ENCODE results near the gene EID2.
A peak's percentile ranks its signal among the peaks of the same experiment; 100 is the strongest.

EID2 gene

GRCh38 chr19:39543477-39543857 is 3.5 kb upstream of the EID2 start:
- in situ Hi-C loops (cut with HindIII; ENCODE audit: low pct_ligation_motif_present, low pct_unique_long_range_greater_than_20kb, low sequenced_read_pairs), result no loop called here
- DNase-seq, result no peak

- DNase-seq, result no peak
- in situ Hi-C loops (cut with HindIII; ENCODE audit: low pct_ligation_motif_present, low pct_unique_long_range_greater_than_20kb, low sequenced_read_pairs), result no loop called here
Measured at GRCh38 chr19:39542206-39542605, 2.2 kb upstream of the EID2 start.

GRCh38 chr19:39540333-39540673 is 342 bp upstream of the EID2 start:
- no peak for DNase-seq
- in situ Hi-C loops (cut with HindIII; ENCODE audit: low pct_ligation_motif_present, low pct_unique_long_range_greater_than_20kb, low sequenced_read_pairs), result no loop called here

GRCh38 chr19:39539165-39539517 is 820 bp downstream of the EID2 start:
- in situ Hi-C loops (cut with HindIII; ENCODE audit: low pct_ligation_motif_present, low pct_unique_long_range_greater_than_20kb, low sequenced_read_pairs), result no loop called here
- DNase-seq, result peak; percentile 80

- in situ Hi-C loops (cut with HindIII; ENCODE audit: low pct_ligation_motif_present, low pct_unique_long_range_greater_than_20kb, low sequenced_read_pairs), result no loop called here
- DNase-seq, result no peak
Measured at GRCh38 chr19:39533791-39534190, 6.2 kb downstream of the EID2 start.

- no peak for DNase-seq
- in situ Hi-C loops (cut with HindIII; ENCODE audit: low pct_ligation_motif_present, low pct_unique_long_range_greater_than_20kb, low sequenced_read_pairs), result no loop called here
Measured at GRCh38 chr19:39533003-39533512, 6.9 kb downstream of the EID2 start.

- in situ Hi-C loops (cut with HindIII; ENCODE audit: low pct_ligation_motif_present, low pct_unique_long_range_greater_than_20kb, low sequenced_read_pairs), result no loop called here
- peak; percentile 92 for DNase-seq
Measured at GRCh38 chr19:39532233-39533002, 7.5 kb downstream of the EID2 start, which contains the start of gene EID2B. TSS of gene EID2B (minus strand) at chr19:39532852. CDS start at chr19:39532802, 50 bp downstream.

GRCh38 chr19:39531834-39532232 is 8.1 kb downstream of the EID2 start:
- DNase-seq, result no peak
- in situ Hi-C loops (cut with HindIII; ENCODE audit: low pct_ligation_motif_present, low pct_unique_long_range_greater_than_20kb, low sequenced_read_pairs), result no loop called here

- no peak for DNase-seq
- in situ Hi-C loops (cut with HindIII; ENCODE audit: low pct_ligation_motif_present, low pct_unique_long_range_greater_than_20kb, low sequenced_read_pairs), result no loop called here
Measured at GRCh38 chr19:39525205-39525604, 14.8 kb downstream of the EID2 start.

GRCh38 chr19:39524495-39524894 is 15.5 kb downstream of the EID2 start:
- DNase-seq, result no peak
- in situ Hi-C loops (cut with HindIII; ENCODE audit: low pct_ligation_motif_present, low pct_unique_long_range_greater_than_20kb, low sequenced_read_pairs), result no loop called here

- DNase-seq, result no peak
- in situ Hi-C loops (cut with HindIII; ENCODE audit: low pct_ligation_motif_present, low pct_unique_long_range_greater_than_20kb, low sequenced_read_pairs), result no loop called here
Measured at GRCh38 chr19:39520541-39521484, 19.1 kb downstream of the EID2 start.

GRCh38 chr19:39518975-39519374 is 21.0 kb downstream of the EID2 start:
- DNase-seq, result no peak
- in situ Hi-C loops (cut with HindIII; ENCODE audit: low pct_ligation_motif_present, low pct_unique_long_range_greater_than_20kb, low sequenced_read_pairs), result no loop called here

- DNase-seq, result no peak
- in situ Hi-C loops (cut with HindIII; ENCODE audit: low pct_ligation_motif_present, low pct_unique_long_range_greater_than_20kb, low sequenced_read_pairs), result no loop called here
Measured at GRCh38 chr19:39518458-39518857, 21.5 kb downstream of the EID2 start.

GRCh38 chr19:39517432-39517831 is 22.5 kb downstream of the EID2 start:
- DNase-seq, result no peak
- in situ Hi-C loops (cut with HindIII; ENCODE audit: low pct_ligation_motif_present, low pct_unique_long_range_greater_than_20kb, low sequenced_read_pairs), result no loop called here

GRCh38 chr19:39516270-39516669 is 23.7 kb downstream of the EID2 start:
- in situ Hi-C loops (cut with HindIII; ENCODE audit: low pct_ligation_motif_present, low pct_unique_long_range_greater_than_20kb, low sequenced_read_pairs), result no loop called here
- DNase-seq, result no peak

- in situ Hi-C loops (cut with HindIII; ENCODE audit: low pct_ligation_motif_present, low pct_unique_long_range_greater_than_20kb, low sequenced_read_pairs), result no loop called here
- no peak for DNase-seq
Measured at GRCh38 chr19:39515551-39516191, 24.3 kb downstream of the EID2 start.

- in situ Hi-C loops (cut with HindIII; ENCODE audit: low pct_ligation_motif_present, low pct_unique_long_range_greater_than_20kb, low sequenced_read_pairs), result no loop called here
- no peak for DNase-seq
Measured at GRCh38 chr19:39514840-39515550, 25.0 kb downstream of the EID2 start, which contains the start of gene SELENOV. TSS of gene SELENOV (plus strand) at chr19:39515139. CDS start at chr19:39515213, 74 bp downstream.

- no peak for DNase-seq
- in situ Hi-C loops (cut with HindIII; ENCODE audit: low pct_ligation_motif_present, low pct_unique_long_range_greater_than_20kb, low sequenced_read_pairs), result no loop called here
Measured at GRCh38 chr19:39512988-39513387, 27.0 kb downstream of the EID2 start.

All from ACHN (cell line).